Omental fat pad (tissue), 4 donors: ENCODE measurements around the gene ANKRD36B. TPM values are rescaled to one million over a fixed set of nuclear protein-coding genes. Genes with fewer than 3 reads are reported as not detected.
"Not testable (repeated sequence)": the region's sequence is repeated elsewhere in the genome, so short reads cannot be mapped to it uniquely, and the experiment has no call there.

Experiments
- ATAC-seq: fragments of 150-250 bp; one replicate; pipeline ENCODE4 v1.9.1; 2016; ENCODE audit warnings: mild to moderate bottlenecking, moderate library complexity; ENCODE audit not compliant: low FRiP score
- DNase-seq: peaks from one replicate; pipeline ENCODE4 v3.0.0-alpha.2; 2019; ENCODE audit warnings: low spot score
- CTCF ChIP-seq, 3 donors: fragments of 450-650 bp; IDR thresholded peaks; one replicate each; pipeline ENCODE4 v1.5.1; 2016 to 2017; ENCODE audit warnings: antibody characterized with exemption in 3 of 3, mild to moderate bottlenecking in 3 of 3, moderate library complexity in 2 of 3
- total RNA-seq, 4 donors: library from RNA; depleted of rRNA; stranded (reverse); fragments of >200 nt; gene quantifications; one replicate each; pipeline ENCODE4 v1.1.0, GENCODE V29; 2016

The ANKRD36B gene
- total RNA-seq, 4 donors from 2014 or later, result 26.6 to 97.1 (median 45.0) TPM

DNA sequence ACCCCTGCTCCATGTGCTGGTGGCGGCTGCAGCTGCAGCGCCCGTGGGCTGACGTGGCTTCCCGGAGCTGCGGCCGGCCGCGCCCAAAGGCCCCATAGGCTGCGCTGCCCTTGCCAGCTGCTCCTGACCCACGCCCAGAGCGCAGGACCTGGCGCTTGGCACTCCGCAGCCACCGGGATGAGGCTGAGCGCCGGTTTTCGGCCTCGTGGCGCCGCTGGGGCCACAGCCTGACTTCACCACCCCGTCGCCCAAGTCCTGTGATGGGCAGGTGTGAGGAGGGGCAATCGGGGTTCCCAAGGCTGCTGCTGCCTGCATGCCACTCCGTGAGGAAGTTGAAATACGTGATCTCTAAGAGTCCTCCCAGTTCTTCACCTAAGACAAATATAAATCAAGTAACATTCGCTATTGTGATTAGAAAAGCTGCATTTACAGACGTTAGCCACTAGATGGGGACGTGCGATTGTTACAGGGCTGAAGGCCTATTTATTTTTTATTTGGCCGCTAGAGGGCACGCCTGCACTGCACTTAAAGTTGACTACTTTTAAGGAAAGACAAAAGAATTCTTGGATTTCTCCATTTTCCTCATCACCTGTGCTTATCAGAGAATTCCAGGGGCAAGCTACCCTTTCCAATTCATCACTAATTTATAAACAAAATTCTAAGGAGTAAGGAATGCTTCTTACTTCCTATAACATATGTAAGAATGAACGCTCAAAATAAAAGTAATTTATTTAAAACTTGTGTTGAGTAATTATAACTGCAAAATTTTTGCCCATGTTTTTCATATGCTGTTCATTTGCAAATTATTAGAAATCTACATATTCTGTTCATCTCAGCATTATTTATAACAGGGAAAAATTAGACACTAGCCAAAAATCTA lies 1.1 kb upstream of the ANKRD36B start:
- DNase-seq, result peak; percentile 57
- peak in 2 of 3 donors; percentile 93 to 99 for TF ChIP-seq CTCF (IDR thresholded peaks at IDR 0.05)
- ATAC-seq, result peak; percentile 90

DNA sequence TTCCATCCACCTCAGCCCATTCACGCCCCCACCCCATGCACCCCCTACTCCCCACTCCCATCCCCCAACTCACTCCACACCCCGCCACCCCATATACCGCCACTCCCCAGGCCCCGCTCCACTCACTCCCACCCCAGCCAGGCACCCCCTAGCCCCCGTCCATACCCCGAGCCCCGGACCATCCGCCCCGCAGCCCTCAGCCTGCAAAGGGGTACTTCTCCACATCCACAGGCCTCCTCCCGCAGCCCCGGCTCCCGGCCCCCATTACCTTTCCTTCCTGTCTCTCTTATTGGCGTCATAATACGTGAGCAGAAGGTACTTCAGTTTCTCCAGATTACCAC lies 450 bp downstream of the ANKRD36B start:
- ATAC-seq, DNase-seq: not testable (repeated sequence)

DNA sequence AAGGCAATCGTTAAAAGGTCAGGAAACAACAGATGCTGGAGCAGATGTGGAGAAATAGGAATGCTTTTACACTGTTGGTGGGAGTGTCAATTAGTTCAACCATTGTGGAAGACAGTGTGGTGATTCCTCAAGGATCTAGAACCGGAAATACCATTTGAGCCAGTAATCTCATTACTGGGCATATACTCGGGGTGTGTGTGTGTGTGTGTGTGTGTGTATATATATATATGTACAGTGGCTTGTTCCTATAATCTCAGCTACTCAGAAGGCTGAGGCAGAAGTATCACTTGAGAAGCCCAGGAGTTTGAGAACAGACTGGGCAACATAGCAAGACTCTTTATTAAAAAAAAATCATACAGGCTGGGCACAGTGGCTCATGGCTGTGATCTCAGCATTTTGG lies 24.0 kb downstream of the ANKRD36B start:
- DNase-seq, ATAC-seq: not testable (repeated sequence)

GRCh38 chr2:97552406-97552805 lies 37.3 kb downstream of the ANKRD36B start:
- not testable (repeated sequence) for ATAC-seq, DNase-seq

- not testable (repeated sequence) for ATAC-seq, DNase-seq
These were observed 39.2 kb downstream of the ANKRD36B start for GRCh38 chr2:97550498-97550897.

GRCh38 chr2:97549058-97549457 lies 40.6 kb downstream of the ANKRD36B start:
- DNase-seq, ATAC-seq: not testable (repeated sequence)

DNA sequence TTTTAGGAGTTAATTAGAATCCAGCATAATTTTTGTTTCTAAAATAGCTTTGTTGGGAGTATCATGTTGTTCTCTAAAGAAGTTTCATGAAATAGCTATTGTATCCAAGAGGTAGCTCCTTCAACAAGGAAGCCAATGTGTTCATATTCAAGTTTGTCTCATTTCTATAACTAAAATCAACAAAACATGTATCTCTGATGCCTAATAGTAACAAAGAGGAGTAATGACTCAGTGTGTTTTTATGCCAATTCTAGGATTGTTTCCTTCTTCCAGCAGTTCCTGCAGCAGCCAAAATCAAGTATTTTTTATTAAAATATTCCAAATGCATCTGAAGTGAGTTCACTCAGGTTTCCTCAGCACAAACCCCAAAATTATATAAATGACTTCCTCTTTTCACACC lies 41.1 kb downstream of the ANKRD36B start:
- DNase-seq, ATAC-seq: not testable (repeated sequence)

GRCh38 chr2:97546711-97547110 lies 43.0 kb downstream of the ANKRD36B start:
- DNase-seq (no peak), ATAC-seq (no peak)
- no peak for TF ChIP-seq CTCF (IDR thresholded peaks at IDR 0.05)

DNA sequence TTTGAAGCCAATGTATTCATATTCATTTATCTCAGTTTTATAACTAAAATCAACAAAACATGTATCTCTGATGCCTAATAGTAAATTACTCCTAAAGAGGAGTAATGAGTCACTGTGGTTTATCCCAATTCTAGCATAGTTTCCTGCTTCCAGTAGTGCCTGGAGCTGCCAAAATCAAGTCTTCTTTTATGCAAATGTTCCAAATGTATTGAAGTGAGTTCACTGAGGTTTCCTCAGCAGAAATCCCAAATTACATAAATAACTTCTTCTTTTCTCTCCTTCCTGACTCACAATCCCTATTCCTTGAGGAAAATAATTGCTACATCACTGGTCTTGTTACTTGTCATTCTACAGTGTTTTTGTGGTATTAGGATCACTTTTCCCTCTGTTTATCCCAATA lies 44.8 kb downstream of the ANKRD36B start:
- not testable (repeated sequence) for ATAC-seq

DNA sequence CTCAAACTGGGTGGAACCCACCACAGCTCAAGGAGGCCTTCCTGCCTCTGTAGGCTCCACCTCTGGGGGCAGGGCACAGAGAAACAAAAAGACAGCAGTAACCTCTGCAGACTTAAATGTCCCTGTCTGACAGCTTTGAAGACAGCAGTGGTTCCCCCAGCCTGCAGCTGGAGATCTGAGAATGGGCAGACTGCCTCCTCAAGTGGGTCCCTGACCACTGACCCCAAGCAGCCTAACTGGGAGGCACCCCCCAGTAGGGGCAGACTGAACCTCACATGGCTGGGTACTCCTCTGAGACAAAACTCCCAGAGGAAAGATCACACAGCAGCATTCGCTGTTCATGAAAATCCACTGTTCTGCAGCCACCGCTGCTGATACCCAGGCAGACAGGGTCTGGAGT lies 63.8 kb downstream of the ANKRD36B start:
- not testable (repeated sequence) for DNase-seq, ATAC-seq

More for the DNA sequence above, 44.8 kb downstream of the ANKRD36B start:
- not testable (repeated sequence) for DNase-seq

DNA sequence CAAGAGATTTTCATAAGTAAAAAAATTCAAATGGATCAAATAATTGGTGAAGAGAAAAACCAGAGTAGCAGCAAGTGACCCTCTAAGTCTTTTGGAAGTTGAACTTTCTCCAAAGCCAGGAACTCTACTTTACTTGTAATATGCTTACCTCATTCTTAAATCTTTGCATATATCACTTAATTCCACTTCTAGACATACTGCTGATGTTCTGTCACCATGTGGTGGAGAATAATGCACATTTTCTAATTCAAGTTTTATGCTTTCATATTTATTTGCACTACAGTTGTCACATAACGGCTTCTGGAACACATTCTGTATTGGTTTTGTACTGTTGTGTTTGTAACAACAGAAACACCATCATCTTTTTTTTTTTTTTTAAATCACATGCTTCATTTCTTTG lies 65.9 kb downstream of the ANKRD36B start:
- ATAC-seq, DNase-seq: not testable (repeated sequence)

DNA sequence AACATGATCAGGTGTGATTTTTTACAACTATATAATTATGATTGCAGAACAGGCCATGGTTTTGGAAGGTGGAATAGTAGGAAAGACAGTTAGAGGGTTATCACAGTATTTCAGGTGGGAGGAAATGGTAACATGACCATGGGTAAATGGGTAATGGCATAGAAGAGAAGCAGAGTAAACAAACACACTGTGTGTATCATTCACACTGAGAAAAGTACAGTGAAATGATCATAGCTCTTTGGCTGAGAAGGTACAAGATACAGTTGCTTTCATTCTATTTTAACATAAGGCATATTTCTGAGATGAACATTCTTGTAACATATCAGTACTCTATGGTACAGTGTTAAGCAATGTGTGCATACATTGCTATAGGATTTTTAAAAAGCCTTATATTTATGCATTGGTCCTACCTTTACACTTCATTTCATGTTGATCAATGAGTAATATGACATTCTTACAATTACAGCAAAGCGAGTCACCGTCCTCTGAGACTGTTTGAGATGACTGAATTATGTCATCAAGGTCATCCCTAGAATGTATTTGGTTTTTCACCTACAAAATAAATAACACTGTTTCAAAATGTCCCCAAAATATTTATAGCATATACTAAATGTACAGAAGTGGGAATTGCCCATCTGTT lies 66.6 kb downstream of the ANKRD36B start:
- ATAC-seq, DNase-seq: not testable (repeated sequence)

- not testable (repeated sequence) for ATAC-seq, DNase-seq
These were observed 94.0 kb downstream of the ANKRD36B start for GRCh38 chr2:97495651-97496050.

GRCh38 chr2:97490141-97490540 lies 99.5 kb downstream of the ANKRD36B start:
- DNase-seq, ATAC-seq: not testable (repeated sequence)
